K562 (cell line): Measurements from ENCODE around the gene ZNF24. TPM values are rescaled to one million over a fixed set of nuclear protein-coding genes. Genes with fewer than 3 reads are reported as not detected.

Source experiments
- ATAC-seq: fragments of 200-7000 bp; cut with Tn5 transposase; 3 replicates; pipeline ENCODE4 v1.9.1; 2020; ENCODE audit warnings: moderate library complexity
- BruUV-seq: library from RNA; stranded (reverse); fragments of 400-500 nt; replicated peaks from 2 replicates; lab custom pipeline; 2021; lab: Mats Ljungman, UMichigan
- CTCF ChIA-PET: fragments of 300-600 bp; formaldehyde crosslinking; extraction: SDS; loops from one replicate; lab custom pipeline; 2021; ENCODE audit warnings: low intra/inter-chr PET ratio; lab: Yijun Ruan, JAX
- POLR2A ChIA-PET: fragments of 300-600, 350-650 bp; sonication (Branson Sonifier 250); formaldehyde crosslinking; extraction: SDS; loops from one replicate; lab custom pipeline; 2021; ENCODE audit warnings: antibody characterized with exemption, inconsistent platforms; lab: Yijun Ruan, JAX
- DNase-seq, 4 experiments: peaks; one replicate each; pipeline versions ENCODE4 v3.0.0 to v3.0.0-alpha.2; 2011 to 2018; ENCODE audit warnings: low spot score in 3 of 4, mixed read lengths in 3 of 4; ENCODE audit errors: extremely low read depth in 1 of 4
- FAIRE-seq: peaks from 2 replicates; lab custom pipeline; 2011; peaks lifted over from hg19 to GRCh38; lab: Jason Lieb, UNC
- H2AFZ ChIP-seq: 2 replicates; pipeline ENCODE4 v1.6.0; 2011; ENCODE audit warnings: low read depth, low read length, control low read depth, inconsistent platforms
- H3K27ac ChIP-seq: fragments of 200-600 bp; 3 replicates; pipeline ENCODE4 v1.8.0; 2011; ENCODE audit warnings: low read depth, mild to moderate bottlenecking, control low read depth, inconsistent platforms, low read length, moderate library complexity, mixed read lengths; ENCODE audit errors: extremely low read depth
- H3K27me3 ChIP-seq, 2 experiments: fragments of 300-600 bp in 1 of 2; 2 replicates in 1 of 2; 3 replicates in 1 of 2; pipeline versions ENCODE4 v1.6.0 to v1.8.0; 2011; ENCODE audit warnings: inconsistent platforms in 2 of 2, low read length in 2 of 2, mild to moderate bottlenecking in 1 of 2, mixed read lengths in 1 of 2, moderate library complexity in 1 of 2; ENCODE audit not compliant: control insufficient read depth in 2 of 2, insufficient read depth in 2 of 2
- H3K36me3 ChIP-seq: fragments of 300-600 bp; 3 replicates; pipeline ENCODE4 v1.8.0; 2011; ENCODE audit warnings: mild to moderate bottlenecking, low read length, inconsistent platforms; ENCODE audit not compliant: control insufficient read depth, insufficient read depth
- H3K4me1 ChIP-seq, 2 experiments: fragments of 200-600 bp in 1 of 2; replicated peaks in 1 of 2; 2 replicates in 1 of 2; 3 replicates in 1 of 2; pipeline versions ENCODE4 v1.5.1 to v1.8.0; 2011; ENCODE audit warnings: inconsistent platforms in 2 of 2, low read length in 2 of 2, mild to moderate bottlenecking in 1 of 2, mixed read lengths in 1 of 2, moderate library complexity in 1 of 2; ENCODE audit not compliant: control insufficient read depth in 2 of 2, insufficient read depth in 2 of 2
- H3K4me2 ChIP-seq: 2 replicates; pipeline ENCODE4 v1.6.1; 2011; ENCODE audit warnings: low read length, control low read depth, inconsistent platforms, mixed read lengths; ENCODE audit not compliant: insufficient read depth
- H3K4me3 ChIP-seq: fragments of 200-600 bp; sonication (generic), shearing (Covaris generic); 2 replicates; pipeline ENCODE4 v1.5.1; 2016; ENCODE audit warnings: control low read depth, inconsistent platforms
- H3K79me2 ChIP-seq: fragments of 200-600 bp; 3 replicates; pipeline ENCODE4 v1.8.0; 2011; ENCODE audit warnings: low read length, inconsistent platforms; ENCODE audit not compliant: control insufficient read depth, insufficient read depth
- H3K9ac ChIP-seq, 2 experiments: 2 replicates each; pipeline versions ENCODE4 v1.6.0 to v1.6.1; 2011; ENCODE audit warnings: low read depth in 2 of 2, low read length in 2 of 2, control low read depth in 1 of 2, inconsistent platforms in 1 of 2, mild to moderate bottlenecking in 1 of 2, mixed read lengths in 1 of 2; ENCODE audit not compliant: insufficient read depth in 1 of 2
- H3K9me1 ChIP-seq: one replicate; pipeline ENCODE4 v1.6.0; 2011; ENCODE audit warnings: inconsistent platforms, mild to moderate bottlenecking, low read length, moderate library complexity; ENCODE audit not compliant: control insufficient read depth, insufficient read depth
- H3K9me3 ChIP-seq: replicated peaks from 2 replicates; pipeline ENCODE4 v1.5.1; 2011; ENCODE audit warnings: low read depth, low read length, inconsistent platforms; ENCODE audit not compliant: control insufficient read depth, insufficient read depth
- H4K20me1 ChIP-seq: replicated peaks from 2 replicates; pipeline ENCODE4 v1.6.1; 2011; ENCODE audit warnings: low read length, inconsistent platforms, mixed read lengths; ENCODE audit not compliant: control insufficient read depth, insufficient read depth
- CBX1 ChIP-seq: sonication (generic); IDR thresholded peaks from 2 replicates; pipeline ENCODE4 v1.6.1; 2016; ENCODE audit warnings: antibody characterized with exemption, low read depth, mild to moderate bottlenecking
- CBX3 ChIP-seq, 2 experiments: IDR thresholded peaks; 1 replicate in 1 of 2; 2 replicates in 1 of 2; pipeline ENCODE4 v1.6.1; 2012; ENCODE audit warnings: inconsistent platforms in 2 of 2, low read length in 2 of 2, borderline replicate concordance in 1 of 2, control low read depth in 1 of 2
- CBX5 ChIP-seq: IDR thresholded peaks from 2 replicates; pipeline ENCODE4 v1.6.1; 2014; ENCODE audit warnings: low read depth, borderline replicate concordance
- IRF9 ChIP-seq: fragments of 450-650 bp; IDR thresholded peaks from 2 replicates; pipeline ENCODE4 v1.6.1; 2016; ENCODE audit warnings: missing biosample characterization, missing genetic modification characterization
- SP2 ChIP-seq: IDR thresholded peaks from 2 replicates; pipeline ENCODE4 v1.6.1; 2011; ENCODE audit warnings: mild to moderate bottlenecking, low read depth, low read length, moderate library complexity; ENCODE audit not compliant: poor library complexity, severe bottlenecking; ENCODE audit errors: extremely low read depth
- SRSF7 ChIP-seq: fragments of 200-400 bp; formaldehyde crosslinking; optimal IDR thresholded peaks from 2 replicates; pipeline ENCODE3; 2017; ENCODE audit warnings: mild to moderate bottlenecking, low read depth, low read length
- TRIM24 ChIP-seq, 2 experiments: fragments of 450-650 bp; IDR thresholded peaks; 2 replicates each; pipeline ENCODE4 v1.6.1; 2016
- TRIM28 ChIP-seq: fragments of 450-650 bp; IDR thresholded peaks from 2 replicates; pipeline ENCODE4 v1.6.1; 2017
- XRCC3 ChIP-seq: fragments of 450-650 bp; IDR thresholded peaks from 2 replicates; pipeline ENCODE4 v1.6.1; 2017; ENCODE audit warnings: mild to moderate bottlenecking, moderate library complexity
- ZNF280A ChIP-seq: fragments of 450-650 bp; IDR thresholded peaks from 2 replicates; pipeline ENCODE4 v1.6.1; 2018; ENCODE audit warnings: mild to moderate bottlenecking, low read depth; ENCODE audit not compliant: partially characterized antibody
- ZNF518B ChIP-seq: fragments of 250-450 bp; sonication (Bioruptor Pico); IDR thresholded peaks from 2 replicates; pipeline ENCODE4 v1.5.0; 2021; ENCODE audit warnings: mild to moderate bottlenecking, moderate library complexity
- WGBS: fragments of 100-300 bp; shearing (Covaris generic); methylation state at CpG from one replicate; pipeline ENCODE4 v1.1.6; 2016; ENCODE audit warnings: low coverage, mixed read lengths; ENCODE audit not compliant: insufficient coverage; ENCODE audit errors: missing lambda C conversion rate; 5-methylcytosine and 5-hydroxymethylcytosine counted together
- in situ Hi-C: fragments of 300-500 bp; cut with MboI; formaldehyde crosslinking; loops from 4 replicates; pipeline ENCODE4 v1.15.0; 2018; ENCODE audit warnings: inconsistent platforms, mixed read lengths
- intact Hi-C: fragments of 100-400 bp; cut with micrococcal nuclease; formaldehyde crosslinking; loops from 2 replicates; pipeline ENCODE4 v1.14.2; 2022
- polyA plus RNA-seq, 8 experiments: library from polyadenylated mRNA; depleted of rRNA in 4 of 8; stranded (reverse) in 5 of 8; unstranded in 3 of 8; fragments of >200 nt; fragmentation: Nextera tagmentation in 2 of 8; fragmentation: Illumina TruSeq in 1 of 8; extraction: Ambion mirVana in 2 of 8; extraction: Trizol in 1 of 8; gene quantifications; 2 replicates each; pipeline versions ENCODE4 v1.2.1 to v1.2.3, GENCODE V29; 2011 to 2014; ENCODE audit warnings: inconsistent platforms in 1 of 8, missing spikeins in 1 of 8
- total RNA-seq, 7 experiments: library from RNA; depleted of rRNA in 6 of 7; stranded (reverse); fragments of >200 nt in 6 of 7; fragmentation: Illumina TruSeq in 2 of 7; extraction: Trizol in 2 of 7; gene quantifications; 2 replicates each; pipeline versions ENCODE4 v1.2.1 to v1.2.3, GENCODE V29; 2011 to 2021; ENCODE audit warnings: low replicate concordance in 1 of 7

ZNF24 gene
- total and polyA plus RNA-seq, 9 of the 15 experiments (the other 6 are each of a cell fraction or from before 2014, with no cell fraction given), result 35.7 to 72.8 (median 54.1) TPM

GRCh38 chr18:35283923-35284794 lies 60.1 kb downstream of the ZNF24 start:
- no peak overlapping the region for H2AFZ ChIP-seq
- ATAC-seq (peak; percentile 40; the same call in 2 of the 3 replicates), FAIRE-seq (no peak), DNase-seq (peak in 1 of 4 experiments; percentile 25)
- no TSS peak for BruUV-seq
- H3K4me3 ChIP-seq, result no peak overlapping the region
- no peaks in the 10 kb centered on the region for H3K9me1 ChIP-seq
- peaks cover 9% of the 10 kb centered on the region for H3K9me3 ChIP-seq
- peaks cover 14% of the 10 kb centered on the region for H3K79me2 ChIP-seq
- H3K9ac ChIP-seq, result no peak overlapping the region
- in situ Hi-C loops, result no loop called here
- H3K4me2 ChIP-seq, result no peak overlapping the region
- intact Hi-C loops, result no loop called here
- TF ChIP-seq ZNF280A, result peak; percentile 90
- peak; percentile 95 for TF ChIP-seq CBX5
- peak in 1 of 2 experiments; percentile 69; a peak in 2 of 4 replicates for TF ChIP-seq TRIM24 (IDR thresholded peaks at IDR 0.05)
- no peak for TF ChIP-seq ZNF518B (CRISPR knock-in tag)
- no peak for TF ChIP-seq SRSF7
- peak; percentile 38; the same call in 1 of the 2 replicates for TF ChIP-seq XRCC3
- peak; percentile 86 to 96 for TF ChIP-seq CBX3 (IDR thresholded peaks at IDR 0.05; ENCODE audit: borderline replicate concordance in 1 of 2, low read length in 2 of 2)
- no peak for TF ChIP-seq IRF9 (tag)
- TF ChIP-seq CBX1, result peak; percentile 62; the same call in 1 of the 2 replicates
- TF ChIP-seq SP2, result no peak
- TF ChIP-seq TRIM28, result peak; percentile 97
- 80% methylated on average over 6 of the region's 7 CpGs for WGBS
- H3K27ac ChIP-seq, result no peak overlapping the region
- CTCF ChIA-PET, result no interaction called here
- H4K20me1 ChIP-seq, result no peaks in the 10 kb centered on the region
- no peaks in the 10 kb centered on the region for H3K36me3 ChIP-seq
- H3K4me1 ChIP-seq, result no peaks in the 10 kb centered on the region
- POLR2A ChIA-PET, result no interaction called here
- no peaks in the 10 kb centered on the region for H3K27me3 ChIP-seq
